Right lobe of liver (tissue), 6 donors: ENCODE measurements around the gene TET1. TPM values are rescaled to one million over a fixed set of nuclear protein-coding genes. Genes with fewer than 3 reads are reported as not detected.

Source experiments
- ATAC-seq, 4 donors: fragments of 200-7000 bp; cut with Tn5 transposase; one replicate each; pipeline ENCODE4 v1.9.1; 2020; ENCODE audit warnings: mild to moderate bottlenecking in 4 of 4, moderate library complexity in 4 of 4
- DNase-seq, 3 donors: peaks; one replicate each; pipeline ENCODE4 v3.0.0-alpha.2; 2020
- H3K27ac ChIP-seq, 3 donors: fragments of 200-600 bp; one replicate each; pipeline ENCODE4 v1.8.0; 2022
- H3K27me3 ChIP-seq, 2 donors: fragments of 200-600 bp; one replicate each; pipeline ENCODE4 v1.8.0; 2022
- H3K36me3 ChIP-seq, 4 donors: fragments of 200-600 bp; sonication (generic) in 1 of 4; one replicate each; pipeline versions ENCODE4 v1.5.1 to v1.8.0; 2017 to 2022; ENCODE audit warnings: control low read depth in 1 of 4
- H3K4me1 ChIP-seq, 4 donors: fragments of 200-600 bp; sonication (generic) in 1 of 4; one replicate each; pipeline versions ENCODE4 v1.5.1 to v1.8.0; 2017 to 2022; ENCODE audit warnings: control low read depth in 1 of 4
- H3K4me3 ChIP-seq, 3 donors: fragments of 200-600 bp; one replicate each; pipeline ENCODE4 v1.8.0; 2022
- H3K9me3 ChIP-seq, 4 donors: fragments of 200-600 bp; sonication (generic) in 1 of 4; one replicate each; pipeline versions ENCODE4 v1.5.1 to v1.8.0; 2017 to 2022; ENCODE audit warnings: control low read depth in 1 of 4
- CTCF ChIP-seq, 4 donors: fragments of 200-600 bp in 3 of 4; fragments of 450-650 bp in 1 of 4; IDR thresholded peaks; one replicate each; pipeline versions ENCODE4 v1.5.1 to v1.8.0; 2016 to 2022; ENCODE audit warnings: antibody characterized with exemption in 4 of 4, mild to moderate bottlenecking in 2 of 4
- POLR2A ChIP-seq: fragments of 450-650 bp; IDR thresholded peaks from one replicate; pipeline ENCODE4 v1.6.1; 2017; ENCODE audit warnings: antibody characterized with exemption, mild to moderate bottlenecking
- WGBS: methylation state at CpG from one replicate; pipeline ENCODE4 v1.1.6; 2018; ENCODE audit warnings: low coverage, low lambda C conversion rate; ENCODE audit not compliant: insufficient coverage; ENCODE audit errors: missing lambda C conversion rate; 5-methylcytosine and 5-hydroxymethylcytosine counted together
- intact Hi-C, 2 donors: fragments of 100-400 bp; cut with DNase I; formaldehyde crosslinking; loops; one replicate each; pipeline versions ENCODE4 v1.11.2 to v1.14.1; 2022
- total RNA-seq, 6 experiments: library from RNA; depleted of rRNA in 2 of 6; stranded (reverse); fragments of >200 nt in 2 of 6; fragmentation: NEBNext Ultra II Directional in 3 of 6; extraction: Animal tissue kit (Norgen Biotek cat#: 25700) in 3 of 6; gene quantifications; one replicate each; pipeline versions ENCODE4 v1.1.0 to v1.2.4, GENCODE V29; 2016 to 2023
- donor health status: DM: no; HTN: yes; CAD: no.
- donor health status: DM: no; HTN: no; CAD: no.
- donor health status: DM: no; HTN: no; CAD: no.
- donor health status: DM: no; HTN: yes; CAD: no.
- donor health status: DM: no; HTN: yes; CAD: no.

The TET1 gene
- total RNA-seq, 6 experiments from 2014 or later, result 0.62 to 0.86 (median 0.67) TPM

- Histone ChIP-seq H3K36me3 (no peaks in the 10 kb centered on the region), H3K4me1 (no peaks in the 10 kb centered on the region), H3K27me3 (no peaks in the 10 kb centered on the region), H3K4me3 (no peak overlapping the region), H3K27ac (no peak overlapping the region), H3K9me3 (no peaks in the 10 kb centered on the region)
- DNase-seq (no peak), ATAC-seq (no peak)
- TF ChIP-seq CTCF (IDR thresholded peaks at IDR 0.05) (no peak), POLR2A (no peak)
- 67% methylated on average over 4 of the region's 4 CpGs for WGBS
- intact Hi-C loops, result no loop called here
Measured at GRCh38 chr10:68559251-68559650, 886 bp upstream of the TET1 start.

GRCh38 chr10:68559841-68560185 lies 324 bp upstream of the TET1 start:
- Histone ChIP-seq H3K4me1 (no peaks in the 10 kb centered on the region), H3K9me3 (no peaks in the 10 kb centered on the region), H3K27me3 (no peaks in the 10 kb centered on the region), H3K27ac (no peak overlapping the region), H3K36me3 (no peaks in the 10 kb centered on the region), H3K4me3 (peak overlapping the region; percentile 71 to 74 (median 72))
- WGBS, result 9% methylated on average over 6 of the region's 6 CpGs
- intact Hi-C loops, result no loop called here
- TF ChIP-seq CTCF (IDR thresholded peaks at IDR 0.05), result no peak
- ATAC-seq, result peak; percentile 50 to 72 (median 65)
- no peak for DNase-seq

- 11% methylated on average over 16 of the region's 55 CpGs for WGBS
- no peaks in the 10 kb centered on the region for H3K27me3 ChIP-seq
- H3K4me3 ChIP-seq, result peak overlapping the region; percentile 71 to 74 (median 72)
- no peaks in the 10 kb centered on the region for H3K4me1 ChIP-seq
- DNase-seq (no peak), ATAC-seq (peak; percentile 19 to 37 (median 33))
- peak overlapping the region in 1 of 3 donors; percentile 7 for H3K27ac ChIP-seq
- no peak for TF ChIP-seq POLR2A
- TF ChIP-seq CTCF (IDR thresholded peaks at IDR 0.05), result no peak
- H3K36me3 ChIP-seq, result no peaks in the 10 kb centered on the region
- intact Hi-C loops, result no loop called here
- no peaks in the 10 kb centered on the region for H3K9me3 ChIP-seq
Measured at GRCh38 chr10:68560943-68561864, 1.1 kb downstream of the TET1 start.

GRCh38 chr10:68561865-68562649 lies 1.9 kb downstream of the TET1 start:
- H3K4me3 ChIP-seq, result no peak overlapping the region
- intact Hi-C loops, result no loop called here
- DNase-seq (no peak), ATAC-seq (no peak)
- 58% methylated on average over 28 of the region's 28 CpGs for WGBS
- no peak for TF ChIP-seq CTCF (IDR thresholded peaks at IDR 0.05)
- no peak for TF ChIP-seq POLR2A
- H3K9me3 ChIP-seq, result no peaks in the 10 kb centered on the region
- no peaks in the 10 kb centered on the region for H3K36me3 ChIP-seq
- H3K27me3 ChIP-seq, result no peaks in the 10 kb centered on the region
- no peak overlapping the region for H3K27ac ChIP-seq
- H3K4me1 ChIP-seq, result no peaks in the 10 kb centered on the region
